ENCODE measurements around the gene NEK10.

Gene NEK10

DNA sequence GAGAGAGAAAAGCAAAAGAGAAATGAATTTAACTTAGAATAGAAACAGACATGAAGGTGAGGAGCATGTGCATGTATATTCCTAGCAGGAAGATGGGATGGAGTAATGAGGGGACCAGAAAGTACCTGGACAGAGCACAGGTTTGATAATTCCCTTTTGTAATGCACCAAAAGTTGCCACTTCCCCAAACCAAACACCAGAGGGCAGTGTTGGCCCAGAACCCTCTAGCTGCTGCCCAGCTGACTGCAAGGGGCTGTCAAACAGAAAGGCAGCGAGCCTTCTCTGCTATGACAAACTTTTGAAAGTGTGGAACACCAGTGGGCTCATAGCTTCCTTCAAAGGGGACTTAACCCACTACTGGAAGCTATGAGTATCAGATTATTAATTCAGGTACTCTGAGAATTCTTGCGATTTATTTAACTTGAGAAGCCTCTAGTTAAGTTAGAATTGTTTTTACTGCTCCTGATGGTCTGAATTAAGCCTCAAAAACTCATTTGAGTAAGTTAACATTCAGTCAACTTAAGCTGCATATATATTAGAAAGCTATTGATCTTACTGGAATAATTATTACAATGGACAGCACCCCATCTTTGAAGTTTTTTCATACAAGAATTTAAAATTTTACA is 234.9 kb downstream of the NEK10 start:
- Histone ChIP-seq H3K9me3 (ENCODE audit: control insufficient read depth, low read length) (no peaks in the 10 kb centered on the region), H3K27me3 (ENCODE audit: control insufficient read depth, insufficient read depth, low read length) (no peaks in the 10 kb centered on the region), H3K4me1 (ENCODE audit: control insufficient read depth, insufficient read depth, low read length) (no peaks in the 10 kb centered on the region), H3K9ac (ENCODE audit: low read length) (no peak overlapping the region), H3K4me3 (ENCODE audit: low read length) (no peak overlapping the region), H3K36me3 (ENCODE audit: control insufficient read depth, insufficient read depth, low read length) (no peaks in the 10 kb centered on the region)

DNA sequence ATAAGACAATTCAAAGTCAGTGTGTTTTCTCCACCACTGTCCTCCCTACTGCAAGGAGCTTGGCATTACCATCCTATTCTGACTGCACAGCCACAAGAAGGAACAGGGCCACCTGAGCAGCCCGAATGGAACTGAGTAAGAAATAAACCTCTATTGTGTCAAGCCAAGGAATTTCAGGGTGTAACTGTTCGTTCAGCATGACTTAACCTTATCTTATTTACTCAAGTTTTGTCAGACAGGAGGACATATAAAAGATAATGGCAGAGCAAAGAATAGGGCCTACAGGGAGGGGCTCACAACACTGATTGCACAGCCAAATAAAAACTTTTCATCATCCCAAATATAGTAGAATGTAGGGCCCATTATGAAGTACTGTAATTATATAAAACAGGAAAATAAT is 236.1 kb downstream of the NEK10 start:
- no peaks in the 10 kb centered on the region for H3K36me3 ChIP-seq (ENCODE audit: control insufficient read depth, insufficient read depth, low read length)

DNA sequence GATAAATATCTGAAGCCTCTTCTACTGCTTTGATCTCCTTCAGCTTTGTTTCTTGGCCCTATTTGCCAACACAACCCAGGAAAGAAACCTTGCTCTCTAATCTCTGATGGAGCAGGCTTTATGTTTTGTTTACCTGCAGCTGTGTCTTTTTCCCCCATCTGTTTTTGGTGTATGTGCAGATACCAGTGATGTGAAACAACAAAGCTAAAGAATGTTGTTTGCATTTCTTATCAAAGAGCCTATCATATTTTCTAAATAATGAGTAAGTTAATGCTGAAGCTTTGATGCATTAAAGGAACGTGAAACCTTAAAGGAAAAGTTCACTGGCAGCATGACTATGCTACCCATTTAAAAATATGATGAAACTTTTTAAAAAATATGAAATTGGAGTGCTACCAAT is 238.4 kb downstream of the NEK10 start:
- Histone ChIP-seq H3K9me3 (ENCODE audit: control insufficient read depth, low read length) (no peaks in the 10 kb centered on the region), H3K4me1 (ENCODE audit: control insufficient read depth, insufficient read depth, low read length) (no peaks in the 10 kb centered on the region), H3K36me3 (ENCODE audit: control insufficient read depth, insufficient read depth, low read length) (no peaks in the 10 kb centered on the region), H3K9ac (ENCODE audit: low read length) (no peak overlapping the region), H3K4me3 (ENCODE audit: low read length) (no peak overlapping the region), H3K27me3 (ENCODE audit: control insufficient read depth, insufficient read depth, low read length) (no peaks in the 10 kb centered on the region)

More for the DNA sequence above, 236.1 kb downstream of the NEK10 start:
- H3K4me3 ChIP-seq (ENCODE audit: low read length): no peak overlapping the region
- H3K9ac ChIP-seq (ENCODE audit: low read length): no peak overlapping the region
- no peaks in the 10 kb centered on the region for H3K27me3 ChIP-seq (ENCODE audit: control insufficient read depth, insufficient read depth, low read length)
- no peaks in the 10 kb centered on the region for H3K4me1 ChIP-seq (ENCODE audit: control insufficient read depth, insufficient read depth, low read length)
- H3K9me3 ChIP-seq (ENCODE audit: control insufficient read depth, low read length): no peaks in the 10 kb centered on the region

DNA sequence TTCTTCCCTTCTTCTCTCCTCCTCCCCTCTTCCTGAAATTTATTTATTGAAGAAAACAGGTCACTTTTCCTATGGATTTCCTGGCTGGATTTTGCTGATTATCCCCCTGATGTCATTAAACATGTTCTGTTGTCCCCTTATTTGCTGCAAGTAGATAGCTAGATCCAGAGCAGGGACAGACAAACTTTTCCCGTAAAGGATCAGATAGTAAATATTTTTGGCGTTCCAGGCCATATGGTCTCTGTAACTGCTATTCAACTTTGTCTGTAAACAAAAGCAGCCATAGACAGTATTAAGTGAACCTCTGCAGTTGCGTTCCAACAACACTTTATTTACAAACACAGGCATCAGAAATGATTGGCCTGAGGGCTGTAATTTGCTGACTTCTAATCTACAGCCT is 241.3 kb downstream of the NEK10 start:
- H3K9me3 ChIP-seq (ENCODE audit: control insufficient read depth, low read length): no peaks in the 10 kb centered on the region
- H3K27me3 ChIP-seq (ENCODE audit: control insufficient read depth, insufficient read depth, low read length): no peaks in the 10 kb centered on the region
- H3K4me1 ChIP-seq (ENCODE audit: control insufficient read depth, insufficient read depth, low read length): no peaks in the 10 kb centered on the region
- no peaks in the 10 kb centered on the region for H3K36me3 ChIP-seq (ENCODE audit: control insufficient read depth, insufficient read depth, low read length)
- H3K9ac ChIP-seq (ENCODE audit: low read length): no peak overlapping the region
- no peak overlapping the region for H3K4me3 ChIP-seq (ENCODE audit: low read length)

DNA sequence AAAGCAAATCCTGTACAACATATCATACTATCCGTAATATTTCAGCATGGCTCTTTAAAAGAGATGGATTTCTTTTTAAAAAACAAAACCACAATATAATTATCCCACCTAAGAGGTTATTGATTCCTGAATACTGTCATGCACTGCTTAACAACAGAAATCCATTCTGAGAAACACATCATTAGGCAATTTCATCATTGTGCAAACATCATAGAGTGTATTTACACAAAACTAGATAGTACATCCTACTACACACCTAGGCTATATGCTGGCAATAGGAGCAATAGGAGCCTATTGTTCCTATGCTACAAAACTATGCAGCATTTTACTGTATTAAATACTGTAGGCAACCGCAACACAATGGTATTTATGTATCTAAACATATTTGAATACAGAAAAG is 242.0 kb downstream of the NEK10 start:
- Histone ChIP-seq H3K4me3 (ENCODE audit: low read length) (no peak overlapping the region), H3K9ac (ENCODE audit: low read length) (no peak overlapping the region)

DNA sequence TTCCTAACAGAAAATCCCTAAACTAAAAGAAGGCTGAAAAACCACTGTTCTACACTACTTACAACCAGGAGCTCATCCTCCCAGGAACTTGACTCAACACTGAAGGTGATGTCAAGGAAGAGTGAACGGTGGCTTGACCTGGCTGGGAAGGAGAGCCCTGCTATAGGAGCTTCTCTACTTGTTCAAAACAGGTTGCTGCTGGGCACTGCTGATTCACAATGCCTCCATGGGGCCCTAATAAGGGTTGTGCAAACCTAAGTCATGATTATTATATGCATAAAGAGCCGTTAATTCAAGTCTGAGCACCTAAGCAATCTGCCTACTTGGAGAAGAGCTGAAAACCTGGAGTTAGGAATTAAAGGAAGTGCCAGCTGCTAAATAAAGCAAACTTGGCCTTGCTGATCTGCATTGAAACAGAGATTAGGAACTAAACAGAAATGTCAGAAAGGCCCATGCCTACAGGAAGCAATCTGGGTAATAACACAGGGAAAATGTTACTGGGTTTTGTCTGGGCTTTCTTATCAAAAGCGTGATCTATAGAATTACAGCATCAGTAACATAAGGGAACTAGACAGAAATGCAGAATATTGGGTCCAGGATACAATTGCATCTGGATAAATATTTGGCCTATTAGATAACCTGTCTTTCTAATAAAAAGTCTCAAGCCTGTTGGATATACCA is 243.2 kb downstream of the NEK10 start:
- no peaks in the 10 kb centered on the region for H3K27me3 ChIP-seq (ENCODE audit: control insufficient read depth, insufficient read depth, low read length)
- no peak overlapping the region for H3K4me3 ChIP-seq (ENCODE audit: low read length)
- no peaks in the 10 kb centered on the region for H3K36me3 ChIP-seq (ENCODE audit: control insufficient read depth, insufficient read depth, low read length)
- H3K9me3 ChIP-seq (ENCODE audit: control insufficient read depth, low read length): no peaks in the 10 kb centered on the region
- no peaks in the 10 kb centered on the region for H3K4me1 ChIP-seq (ENCODE audit: control insufficient read depth, insufficient read depth, low read length)
- no peak overlapping the region for H3K9ac ChIP-seq (ENCODE audit: low read length)

More for the DNA sequence above, 242.0 kb downstream of the NEK10 start:
- no peaks in the 10 kb centered on the region for H3K9me3 ChIP-seq (ENCODE audit: control insufficient read depth, low read length)
- no peaks in the 10 kb centered on the region for H3K27me3 ChIP-seq (ENCODE audit: control insufficient read depth, insufficient read depth, low read length)
- H3K36me3 ChIP-seq (ENCODE audit: control insufficient read depth, insufficient read depth, low read length): no peaks in the 10 kb centered on the region
- H3K4me1 ChIP-seq (ENCODE audit: control insufficient read depth, insufficient read depth, low read length): no peaks in the 10 kb centered on the region

DNA sequence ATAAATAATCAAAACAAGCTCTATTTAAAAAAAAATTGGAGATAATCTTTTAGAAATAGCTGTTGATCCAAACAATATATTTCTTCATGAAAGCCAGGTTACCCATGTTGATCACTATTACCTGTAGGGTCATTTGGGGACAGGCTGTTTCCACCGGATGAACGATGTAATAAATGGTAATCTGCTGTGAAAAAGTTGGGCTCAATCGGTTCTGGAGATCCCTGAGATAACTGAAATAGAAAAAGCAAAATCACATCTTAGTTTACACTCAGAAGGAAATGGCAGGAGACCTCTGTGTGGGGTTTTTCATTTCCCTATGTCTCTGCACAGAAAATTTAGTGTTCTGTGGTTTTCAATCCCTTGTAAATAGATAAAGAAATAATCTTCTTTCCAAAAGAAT is 249.5 kb downstream of the NEK10 start:
- Histone ChIP-seq H3K36me3 (ENCODE audit: control insufficient read depth, insufficient read depth, low read length) (no peaks in the 10 kb centered on the region), H3K9me3 (ENCODE audit: control insufficient read depth, low read length) (no peaks in the 10 kb centered on the region), H3K4me3 (ENCODE audit: low read length) (no peak overlapping the region), H3K9ac (ENCODE audit: low read length) (no peak overlapping the region), H3K4me1 (ENCODE audit: control insufficient read depth, insufficient read depth, low read length) (no peaks in the 10 kb centered on the region), H3K27me3 (ENCODE audit: control insufficient read depth, insufficient read depth, low read length) (no peaks in the 10 kb centered on the region)

DNA sequence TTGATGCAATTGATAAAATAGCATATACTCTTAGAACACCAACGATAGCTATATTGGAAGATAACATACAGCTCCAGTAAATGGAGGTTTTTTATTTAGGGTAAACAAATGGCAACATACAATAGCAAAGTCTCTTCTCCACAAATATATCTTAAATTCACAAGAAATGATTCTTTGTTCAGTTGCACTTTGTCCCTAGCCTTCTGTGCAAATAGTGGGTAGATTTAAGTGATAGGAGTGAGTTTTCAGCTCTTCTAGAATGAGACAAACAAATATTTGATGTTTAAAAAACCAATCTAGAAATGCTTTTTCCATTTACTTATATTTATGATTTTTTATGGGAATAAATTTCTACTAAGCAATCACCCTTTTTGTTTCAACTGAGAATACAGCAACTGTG is 253.8 kb downstream of the NEK10 start:
- Histone ChIP-seq H3K27me3 (ENCODE audit: control insufficient read depth, insufficient read depth, low read length) (no peaks in the 10 kb centered on the region), H3K4me3 (ENCODE audit: low read length) (no peak overlapping the region), H3K36me3 (ENCODE audit: control insufficient read depth, insufficient read depth, low read length) (no peaks in the 10 kb centered on the region), H3K9ac (ENCODE audit: low read length) (no peak overlapping the region), H3K9me3 (ENCODE audit: control insufficient read depth, low read length) (no peaks in the 10 kb centered on the region), H3K4me1 (ENCODE audit: control insufficient read depth, insufficient read depth, low read length) (no peaks in the 10 kb centered on the region)

DNA sequence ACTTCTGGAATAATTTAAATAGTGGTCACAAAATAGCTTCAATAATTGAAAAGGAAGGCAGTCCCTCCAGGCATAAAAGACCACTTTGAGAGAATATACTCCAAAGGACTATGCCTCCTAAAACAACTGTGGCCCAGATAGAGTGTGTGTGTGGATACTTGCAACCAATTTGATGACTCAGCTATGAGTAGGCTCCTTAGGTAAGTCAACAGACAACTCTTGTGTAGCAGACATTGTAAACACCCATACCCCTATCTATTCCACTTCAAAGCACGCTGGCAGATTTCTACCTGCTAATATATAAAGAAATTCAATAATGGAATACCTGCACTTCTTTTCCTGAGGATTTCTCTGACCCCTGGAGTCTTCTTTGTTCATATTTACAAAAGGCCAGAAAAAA is 254.5 kb downstream of the NEK10 start:
- no peaks in the 10 kb centered on the region for H3K9me3 ChIP-seq (ENCODE audit: control insufficient read depth, low read length)
- H3K4me3 ChIP-seq (ENCODE audit: low read length): no peak overlapping the region
- H3K9ac ChIP-seq (ENCODE audit: low read length): no peak overlapping the region
- no peaks in the 10 kb centered on the region for H3K4me1 ChIP-seq (ENCODE audit: control insufficient read depth, insufficient read depth, low read length)
- no peaks in the 10 kb centered on the region for H3K27me3 ChIP-seq (ENCODE audit: control insufficient read depth, insufficient read depth, low read length)
- no peaks in the 10 kb centered on the region for H3K36me3 ChIP-seq (ENCODE audit: control insufficient read depth, insufficient read depth, low read length)

DNA sequence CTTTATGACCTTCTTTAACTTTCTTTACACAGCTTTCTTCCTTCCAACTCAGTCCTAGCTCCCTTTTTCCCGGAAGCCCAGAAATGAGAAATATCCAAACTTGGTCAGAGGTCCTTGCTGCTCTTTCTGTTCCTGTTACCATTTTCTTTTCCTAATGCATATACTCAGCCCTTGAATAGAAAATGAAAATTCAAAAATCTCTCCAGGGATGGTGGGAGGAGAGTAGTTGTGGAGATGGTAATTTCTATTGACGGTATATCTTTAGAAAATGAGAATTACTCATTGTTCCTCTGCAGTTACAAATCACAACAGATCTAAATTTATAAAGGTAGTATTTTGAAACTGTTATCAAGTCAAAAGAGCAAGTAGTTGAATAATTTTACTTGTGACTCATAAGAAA is 255.1 kb downstream of the NEK10 start:
- H3K36me3 ChIP-seq (ENCODE audit: control insufficient read depth, insufficient read depth, low read length): no peaks in the 10 kb centered on the region
- H3K9me3 ChIP-seq (ENCODE audit: control insufficient read depth, low read length): no peaks in the 10 kb centered on the region
- H3K4me3 ChIP-seq (ENCODE audit: low read length): no peak overlapping the region
- no peaks in the 10 kb centered on the region for H3K4me1 ChIP-seq (ENCODE audit: control insufficient read depth, insufficient read depth, low read length)
- no peaks in the 10 kb centered on the region for H3K27me3 ChIP-seq (ENCODE audit: control insufficient read depth, insufficient read depth, low read length)
- H3K9ac ChIP-seq (ENCODE audit: low read length): no peak overlapping the region

DNA sequence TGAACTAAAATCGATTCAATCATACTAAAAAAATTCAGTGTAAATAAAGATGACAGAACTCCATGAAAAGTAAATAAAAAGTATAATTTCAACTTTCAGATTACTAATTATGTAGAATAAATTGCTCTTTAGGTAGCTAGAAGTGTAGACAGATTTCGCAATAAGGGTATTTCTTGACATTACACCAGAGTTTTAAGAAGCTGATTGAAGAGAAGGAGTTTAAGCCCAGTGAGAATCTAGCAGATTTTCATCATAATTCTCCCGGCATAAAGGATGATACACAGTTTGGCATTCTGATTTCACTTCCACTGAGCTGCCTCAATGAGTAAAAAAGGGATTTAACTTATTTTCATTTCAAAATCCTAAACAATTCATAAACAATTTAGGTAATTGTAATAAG is 259.2 kb downstream of the NEK10 start:
- no peaks in the 10 kb centered on the region for H3K27me3 ChIP-seq (ENCODE audit: control insufficient read depth, insufficient read depth, low read length)
- no peaks in the 10 kb centered on the region for H3K36me3 ChIP-seq (ENCODE audit: control insufficient read depth, insufficient read depth, low read length)

DNA sequence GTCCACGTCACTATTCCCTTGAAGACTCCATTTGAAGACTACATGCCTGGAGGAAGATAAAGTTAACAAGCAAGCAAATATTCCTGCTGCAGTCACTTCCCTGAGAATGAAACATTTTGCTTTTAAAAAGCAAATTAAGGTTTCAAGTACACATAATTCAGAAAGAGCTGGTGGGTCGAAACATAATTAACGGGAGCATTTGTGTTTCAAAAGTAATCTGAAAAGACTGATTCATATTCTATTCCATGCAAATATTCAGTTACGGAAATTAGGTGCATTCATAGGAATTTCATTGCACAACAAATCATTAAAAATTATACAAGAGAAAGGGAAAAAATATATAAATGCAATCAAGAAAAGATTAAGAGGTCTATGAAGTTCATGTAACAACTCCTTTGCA is 260.9 kb downstream of the NEK10 start:
- Histone ChIP-seq H3K4me1 (ENCODE audit: control insufficient read depth, insufficient read depth, low read length) (no peaks in the 10 kb centered on the region), H3K36me3 (ENCODE audit: control insufficient read depth, insufficient read depth, low read length) (no peaks in the 10 kb centered on the region), H3K4me3 (ENCODE audit: low read length) (no peak overlapping the region), H3K9ac (ENCODE audit: low read length) (no peak overlapping the region), H3K27me3 (ENCODE audit: control insufficient read depth, insufficient read depth, low read length) (no peaks in the 10 kb centered on the region), H3K9me3 (ENCODE audit: control insufficient read depth, low read length) (no peaks in the 10 kb centered on the region)

More for the DNA sequence above, 259.2 kb downstream of the NEK10 start:
- H3K4me1 ChIP-seq (ENCODE audit: control insufficient read depth, insufficient read depth, low read length): no peaks in the 10 kb centered on the region
- no peaks in the 10 kb centered on the region for H3K9me3 ChIP-seq (ENCODE audit: control insufficient read depth, low read length)
- H3K9ac ChIP-seq (ENCODE audit: low read length): no peak overlapping the region
- no peak overlapping the region for H3K4me3 ChIP-seq (ENCODE audit: low read length)
